Ectodermal cell (in vitro differentiated cells): ENCODE results near the gene MDP1.

Experiments
- H3K27ac ChIP-seq: 2 replicates; pipeline ENCODE4 v1.7.0; 2013; ENCODE audit warnings: mild to moderate bottlenecking, low read depth, low read length; ENCODE audit not compliant: insufficient read depth, poor library complexity, severe bottlenecking
- H3K27me3 ChIP-seq: 2 replicates; pipeline ENCODE4 v1.7.0; 2013; ENCODE audit warnings: mild to moderate bottlenecking, low read length; ENCODE audit not compliant: insufficient read depth, control insufficient read depth, poor library complexity, severe bottlenecking
- H3K36me3 ChIP-seq: one replicate; pipeline ENCODE4 v1.7.0; 2013; ENCODE audit warnings: low read length; ENCODE audit not compliant: control insufficient read depth, insufficient read depth
- H3K4me1 ChIP-seq: one replicate; pipeline ENCODE4 v1.7.0; 2013; ENCODE audit warnings: low read length; ENCODE audit not compliant: control insufficient read depth, insufficient read depth
- H3K4me3 ChIP-seq: 2 replicates; pipeline ENCODE4 v1.7.0; 2013; ENCODE audit warnings: low read depth, low read length, control low read depth; ENCODE audit not compliant: insufficient read depth
- H3K9me3 ChIP-seq: 2 replicates; pipeline ENCODE4 v1.7.0; 2013; ENCODE audit warnings: mild to moderate bottlenecking, low read length, moderate library complexity; ENCODE audit not compliant: control insufficient read depth
- WGBS, 2 experiments: methylation state at CpG; one replicate each; pipeline ENCODE4 v1.1.7; 2013; ENCODE audit warnings: missing lambda C conversion rate in 2 of 2; 5-methylcytosine and 5-hydroxymethylcytosine counted together

MDP1 gene

GRCh38 chr14:24196071-24197055 lies 19.5 kb downstream of the MDP1 start:
- Histone ChIP-seq H3K27ac (peak overlapping the region; percentile 93), H3K27me3 (no peaks in the 10 kb centered on the region), H3K4me3 (peak overlapping the region; percentile 87), H3K36me3 (peaks cover 9% of the 10 kb centered on the region), H3K9me3 (no peaks in the 10 kb centered on the region), H3K4me1 (peaks cover 5% of the 10 kb centered on the region)
- 37 to 39% methylated on average over 33 of the region's 33 CpGs for WGBS, 2 experiments

GRCh38 chr14:24195186-24196070 lies 20.4 kb downstream of the MDP1 start, which contains the start of gene TM9SF1:
TM9SF1 (minus strand) TSS chr14:24195441; CDS start chr14:24195019, 422 bp downstream.
- no peaks in the 10 kb centered on the region for H3K27me3 ChIP-seq
- H3K9me3 ChIP-seq = no peaks in the 10 kb centered on the region
- 0 to 1% methylated on average over 89 of the region's 89 CpGs for WGBS, 2 experiments
- H3K4me1 ChIP-seq = peaks cover 5% of the 10 kb centered on the region
- H3K27ac ChIP-seq = peak within 1 kb of the TSS; percentile 93
- peaks cover 7% of the 10 kb centered on the region for H3K36me3 ChIP-seq
- H3K4me3 ChIP-seq = peak within 1 kb of the TSS; percentile 87

- WGBS, 2 experiments = 70 to 73% methylated on average over 8 of the region's 8 CpGs
- peaks cover 7% of the 10 kb centered on the region for H3K36me3 ChIP-seq
- no peaks in the 10 kb centered on the region for H3K27me3 ChIP-seq
- peak overlapping the region; percentile 87 for H3K4me3 ChIP-seq
- H3K27ac ChIP-seq = peak overlapping the region; percentile 93
- H3K9me3 ChIP-seq = no peaks in the 10 kb centered on the region
- H3K4me1 ChIP-seq = peaks cover 5% of the 10 kb centered on the region
Measured at GRCh38 chr14:24194873-24195185, 21.0 kb downstream of the MDP1 start.

- no peak overlapping the region for H3K27ac ChIP-seq
Measured at GRCh38 chr14:24194186-24194872, 21.5 kb downstream of the MDP1 start.

GRCh38 chr14:24192933-24193332 lies 22.9 kb downstream of the MDP1 start:
- Histone ChIP-seq H3K36me3 (peaks cover 7% of the 10 kb centered on the region), H3K4me3 (no peak overlapping the region), H3K4me1 (peaks cover 7% of the 10 kb centered on the region), H3K9me3 (no peaks in the 10 kb centered on the region), H3K27me3 (no peaks in the 10 kb centered on the region), H3K27ac (no peak overlapping the region)
- WGBS, 2 experiments = 94 to 95% methylated on average over 15 of the region's 15 CpGs

More at GRCh38 chr14:24194186-24194872, 21.5 kb downstream of the MDP1 start:
- Histone ChIP-seq H3K36me3 (peaks cover 7% of the 10 kb centered on the region), H3K4me1 (peaks cover 5% of the 10 kb centered on the region), H3K27me3 (no peaks in the 10 kb centered on the region), H3K4me3 (peak overlapping the region; percentile 87), H3K9me3 (no peaks in the 10 kb centered on the region)
- 89 to 93% methylated on average over 7 of the region's 7 CpGs for WGBS, 2 experiments

- Histone ChIP-seq H3K4me1 (peaks cover 7% of the 10 kb centered on the region), H3K9me3 (no peaks in the 10 kb centered on the region), H3K4me3 (no peak overlapping the region), H3K27me3 (no peaks in the 10 kb centered on the region), H3K27ac (no peak overlapping the region), H3K36me3 (peaks cover 22% of the 10 kb centered on the region)
- 94 to 97% methylated on average over 9 to 10 of the region's 10 CpGs for WGBS, 2 experiments
Measured at GRCh38 chr14:24190416-24190815, 25.4 kb downstream of the MDP1 start.

- H3K27ac ChIP-seq = no peak overlapping the region
- no peaks in the 10 kb centered on the region for H3K9me3 ChIP-seq
- H3K4me1 ChIP-seq = peaks cover 7% of the 10 kb centered on the region
- no peaks in the 10 kb centered on the region for H3K27me3 ChIP-seq
- peaks cover 22% of the 10 kb centered on the region for H3K36me3 ChIP-seq
- WGBS, 2 experiments = 93 to 94% methylated on average over 9 of the region's 9 CpGs
- no peak overlapping the region for H3K4me3 ChIP-seq
Measured at GRCh38 chr14:24189460-24189859, 26.4 kb downstream of the MDP1 start.

DNA sequence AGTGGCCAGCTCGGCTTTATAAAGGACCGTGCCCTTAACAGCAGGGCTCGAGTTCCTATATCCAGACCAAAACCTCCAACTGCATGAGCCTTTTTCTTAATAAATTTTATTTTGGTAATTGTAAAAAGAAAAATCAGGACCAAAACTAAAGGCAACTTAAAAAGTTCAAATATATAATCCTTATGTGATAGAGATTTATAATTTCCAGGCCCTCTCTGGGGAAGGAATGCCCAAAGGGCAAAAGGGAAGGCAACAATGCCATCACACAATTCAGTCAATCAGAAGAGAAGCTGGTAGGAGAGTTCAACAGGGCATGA lies 26.8 kb downstream of the MDP1 start:
- WGBS, 2 experiments = 4 to 7% methylated on average over 2 to 3 of the region's 3 CpGs
- peaks cover 22% of the 10 kb centered on the region for H3K36me3 ChIP-seq
- H3K4me3 ChIP-seq = peak overlapping the region; percentile 88
- H3K4me1 ChIP-seq = peaks cover 7% of the 10 kb centered on the region
- peak overlapping the region; percentile 45 for H3K27ac ChIP-seq
- no peaks in the 10 kb centered on the region for H3K9me3 ChIP-seq
- no peaks in the 10 kb centered on the region for H3K27me3 ChIP-seq

- Histone ChIP-seq H3K4me3 (peak within 1 kb of the TSS; percentile 88), H3K4me1 (peaks cover 7% of the 10 kb centered on the region), H3K36me3 (peaks cover 22% of the 10 kb centered on the region), H3K27ac (peak within 1 kb of the TSS; percentile 71), H3K9me3 (no peaks in the 10 kb centered on the region), H3K27me3 (no peaks in the 10 kb centered on the region)
- 1% methylated on average over 65 of the region's 65 CpGs for WGBS, 2 experiments
Measured at GRCh38 chr14:24188251-24189058, 27.4 kb downstream of the MDP1 start, which contains the start of gene IPO4. IPO4 (minus strand) TSS chr14:24188816; CDS start chr14:24188787, 29 bp downstream.
